ENCODE data around the gene ZC3H12A.

- TF ChIP-seq EP300 (IDR thresholded peaks at IDR 0.05) (no peak), POLR2A (IDR thresholded peaks at IDR 0.05) (no peak)
Measured at GRCh38 chr1:37434292-37435225, 39.8 kb upstream of the ZC3H12A start.

Measured in ovary (tissue), 1 donor.